Measurements from ENCODE around the gene DNAJB14.

DNAJB14 gene

DNA sequence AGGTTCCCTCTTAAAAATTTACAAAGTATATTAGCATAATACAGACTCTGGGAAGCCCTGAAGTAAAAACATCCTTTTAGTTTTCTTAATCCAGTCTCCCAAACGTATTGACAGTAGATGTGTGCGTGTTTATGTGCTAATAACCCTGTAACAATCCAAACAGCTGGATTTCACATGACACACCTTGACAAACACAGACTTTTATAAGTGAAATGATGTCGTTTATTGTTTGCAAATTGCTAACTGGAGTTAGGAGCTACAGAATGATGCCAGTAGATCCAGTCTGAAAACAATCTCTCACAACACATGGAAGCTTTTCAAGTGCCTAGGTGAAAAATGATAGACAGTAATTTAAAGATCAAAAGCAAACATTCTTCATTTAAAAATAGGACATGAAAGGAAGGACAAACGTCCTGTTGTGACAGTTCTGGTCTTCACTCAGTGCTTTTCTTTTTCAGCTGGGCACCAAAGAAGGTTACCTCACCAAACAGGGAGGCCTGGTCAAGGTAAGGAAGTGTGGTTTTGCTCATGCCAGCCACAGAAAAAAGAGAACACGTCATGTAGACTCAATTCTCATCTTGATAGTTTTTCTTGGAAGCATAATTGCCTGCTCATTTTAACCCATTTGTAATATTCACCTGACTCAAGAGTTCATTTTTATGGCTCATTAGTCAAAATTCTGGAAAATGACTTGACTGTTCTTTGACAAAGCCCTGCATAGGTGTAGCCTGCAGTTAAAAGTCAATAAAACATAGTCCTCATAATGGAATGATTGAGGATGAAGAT lies 85.1 kb downstream of the DNAJB14 start:
- TF ChIP-seq, protein P1, sequence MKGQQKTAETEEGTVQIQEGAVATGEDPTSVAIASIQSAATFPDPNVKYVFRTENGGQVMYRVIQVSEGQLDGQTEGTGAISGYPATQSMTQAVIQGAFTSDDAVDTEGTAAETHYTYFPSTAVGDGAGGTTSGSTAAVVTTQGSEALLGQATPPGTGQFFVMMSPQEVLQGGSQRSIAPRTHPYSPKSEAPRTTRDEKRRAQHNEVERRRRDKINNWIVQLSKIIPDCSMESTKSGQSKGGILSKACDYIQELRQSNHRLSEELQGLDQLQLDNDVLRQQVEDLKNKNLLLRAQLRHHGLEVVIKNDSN (IDR thresholded peaks at IDR 0.05): no peak
- no peak for TF ChIP-seq RAD21 (IDR thresholded peaks at IDR 0.05; ENCODE audit: low read depth)
- TF ChIP-seq FOXM1 (IDR thresholded peaks at IDR 0.05; ENCODE audit: borderline replicate concordance, low read depth): no peak

GRCh38 chr4:99860521-99860920 lies 85.9 kb downstream of the DNAJB14 start:
- TF ChIP-seq REST (IDR thresholded peaks at IDR 0.05; ENCODE audit: low read depth): no peak
- TF ChIP-seq RAD21 (IDR thresholded peaks at IDR 0.05; ENCODE audit: low read depth): no peak
- no peak for TF ChIP-seq FOXM1 (IDR thresholded peaks at IDR 0.05; ENCODE audit: borderline replicate concordance, low read depth)
- TF ChIP-seq CEBPB (IDR thresholded peaks at IDR 0.05): no peak
- no peak for TF ChIP-seq YY1 (IDR thresholded peaks at IDR 0.05; ENCODE audit: low read depth)
- TF ChIP-seq, protein P1 (IDR thresholded peaks at IDR 0.05): no peak
- no peak for TF ChIP-seq CREB1 (IDR thresholded peaks at IDR 0.05; ENCODE audit: low read depth)
- no peak for TF ChIP-seq TEAD4 (IDR thresholded peaks at IDR 0.05)
- TF ChIP-seq TAF1 (IDR thresholded peaks at IDR 0.05; ENCODE audit: low read depth): no peak

- TF ChIP-seq TCF12 (IDR thresholded peaks at IDR 0.05; ENCODE audit: low read depth) (no peak), YY1 (IDR thresholded peaks at IDR 0.05; ENCODE audit: low read depth) (no peak), ZBTB7A (IDR thresholded peaks at IDR 0.05; ENCODE audit: low read depth) (no peak), CEBPB (IDR thresholded peaks at IDR 0.05) (no peak)
- TF ChIP-seq, protein P1 (IDR thresholded peaks at IDR 0.05): no peak
Measured at GRCh38 chr4:99859618-99860017, 86.8 kb downstream of the DNAJB14 start.

- TF ChIP-seq RAD21 (IDR thresholded peaks at IDR 0.05; ENCODE audit: low read depth) (no peak), MAX (IDR thresholded peaks at IDR 0.05) (no peak), CEBPB (IDR thresholded peaks at IDR 0.05) (no peak), TEAD4 (IDR thresholded peaks at IDR 0.05) (no peak), TAF1 (IDR thresholded peaks at IDR 0.05; ENCODE audit: low read depth) (no peak), CREB1 (IDR thresholded peaks at IDR 0.05; ENCODE audit: low read depth) (no peak), ZBTB7A (IDR thresholded peaks at IDR 0.05; ENCODE audit: low read depth) (no peak), FOXM1 (IDR thresholded peaks at IDR 0.05; ENCODE audit: borderline replicate concordance, low read depth) (no peak), TCF12 (IDR thresholded peaks at IDR 0.05; ENCODE audit: low read depth) (no peak), NFIC (IDR thresholded peaks at IDR 0.05) (no peak)
Measured at GRCh38 chr4:99857307-99857706, 89.1 kb downstream of the DNAJB14 start.

- TF ChIP-seq EP300 (IDR thresholded peaks at IDR 0.05; ENCODE audit: borderline replicate concordance) (no peak), CEBPB (IDR thresholded peaks at IDR 0.05) (no peak), TEAD4 (IDR thresholded peaks at IDR 0.05) (no peak)
Measured at GRCh38 chr4:99856166-99856565, 90.3 kb downstream of the DNAJB14 start.

DNA sequence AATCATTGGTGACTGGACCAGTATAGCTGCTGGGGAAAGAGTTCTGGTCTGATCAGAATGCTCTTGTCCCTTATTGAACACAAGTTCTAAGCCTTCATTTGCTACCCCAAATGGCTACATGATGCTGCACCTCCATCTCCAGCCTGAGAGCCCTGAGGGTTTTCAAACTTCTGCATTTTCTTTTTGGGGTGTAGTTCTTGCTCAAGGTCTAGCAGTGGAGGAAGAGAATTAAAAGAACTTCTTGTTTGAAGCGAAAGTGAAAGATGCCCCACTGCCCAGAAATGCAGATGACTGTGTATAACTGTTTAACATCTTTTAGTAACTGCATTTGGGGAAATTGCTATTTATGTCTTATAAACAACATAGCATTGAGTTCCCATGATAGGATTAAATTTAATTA lies 90.7 kb downstream of the DNAJB14 start:
- no peak for TF ChIP-seq EGR1 (IDR thresholded peaks at IDR 0.05)
- no peak for TF ChIP-seq EP300 (IDR thresholded peaks at IDR 0.05; ENCODE audit: borderline replicate concordance)
- TF ChIP-seq, protein P1 (IDR thresholded peaks at IDR 0.05): no peak
- no peak for TF ChIP-seq ZBTB7A (IDR thresholded peaks at IDR 0.05; ENCODE audit: low read depth)
- no peak for TF ChIP-seq REST (IDR thresholded peaks at IDR 0.05; ENCODE audit: low read depth)
- TF ChIP-seq YY1 (IDR thresholded peaks at IDR 0.05; ENCODE audit: low read depth): no peak
- no peak for TF ChIP-seq RAD21 (IDR thresholded peaks at IDR 0.05; ENCODE audit: low read depth)
- TF ChIP-seq CREB1 (IDR thresholded peaks at IDR 0.05; ENCODE audit: low read depth): no peak
- no peak for TF ChIP-seq FOXM1 (IDR thresholded peaks at IDR 0.05; ENCODE audit: borderline replicate concordance, low read depth)
- no peak for TF ChIP-seq TAF1 (IDR thresholded peaks at IDR 0.05; ENCODE audit: low read depth)
- no peak for TF ChIP-seq MAX (IDR thresholded peaks at IDR 0.05)
- no peak for TF ChIP-seq TEAD4 (IDR thresholded peaks at IDR 0.05)
- TF ChIP-seq CEBPB (IDR thresholded peaks at IDR 0.05): no peak

All from Ishikawa (cell line).